Measurements from ENCODE around the gene SLC5A4.
"Not testable (repeated sequence)": the region's sequence is repeated elsewhere in the genome, so short reads cannot be mapped to it uniquely, and the experiment has no call there.

The SLC5A4 gene

GRCh38 chr22:32255217-32255616 is at the start of gene SLC5A4:
Gene SLC5A4 (minus strand): TSS chr22:32255347. CDS start chr22:32255329, 18 bp downstream.
- no peak for DNase-seq

- DNase-seq, result not testable (repeated sequence)
These were observed 38.8 kb upstream of the SLC5A4 start for GRCh38 chr22:32293921-32294320.

GRCh38 chr22:32286290-32286840 is 31.2 kb upstream of the SLC5A4 start:
- no peak for DNase-seq

- DNase-seq, result no peak
These were observed 25.9 kb upstream of the SLC5A4 start for GRCh38 chr22:32281072-32281471.

GRCh38 chr22:32275353-32275752 is 20.2 kb upstream of the SLC5A4 start:
- DNase-seq, result not testable (repeated sequence)

GRCh38 chr22:32271389-32271788 is 16.2 kb upstream of the SLC5A4 start:
- DNase-seq, result no peak

- no peak for DNase-seq
These were observed 15.7 kb upstream of the SLC5A4 start for GRCh38 chr22:32270641-32271369.

- DNase-seq, result no peak
These were observed 14.2 kb upstream of the SLC5A4 start for GRCh38 chr22:32269316-32269715.

GRCh38 chr22:32267011-32267410 is 11.9 kb upstream of the SLC5A4 start:
- DNase-seq, result no peak

- DNase-seq, result peak; percentile 64
These were observed 11.0 kb upstream of the SLC5A4 start for GRCh38 chr22:32265882-32266767.

- not testable (repeated sequence) for DNase-seq
These were observed 8.5 kb upstream of the SLC5A4 start for GRCh38 chr22:32263678-32264077.

GRCh38 chr22:32261306-32261705 is 6.2 kb upstream of the SLC5A4 start:
- DNase-seq, result no peak

GRCh38 chr22:32258791-32259190 is 3.6 kb upstream of the SLC5A4 start:
- no peak for DNase-seq

GRCh38 chr22:32255726-32256125 is 579 bp upstream of the SLC5A4 start:
- no peak for DNase-seq

- no peak for DNase-seq
These were observed 5.9 kb downstream of the SLC5A4 start for GRCh38 chr22:32249231-32249630.

GRCh38 chr22:32248276-32248675 is 6.9 kb downstream of the SLC5A4 start:
- DNase-seq, result no peak

GRCh38 chr22:32246166-32246565 is 9.0 kb downstream of the SLC5A4 start:
- DNase-seq, result no peak

GRCh38 chr22:32245042-32245441 is 10.1 kb downstream of the SLC5A4 start:
- DNase-seq, result no peak

- no peak for DNase-seq
These were observed 10.6 kb downstream of the SLC5A4 start for GRCh38 chr22:32244547-32244946.

GRCh38 chr22:32240461-32240860 is 14.7 kb downstream of the SLC5A4 start:
- no peak for DNase-seq

GRCh38 chr22:32237906-32238305 is 17.2 kb downstream of the SLC5A4 start:
- DNase-seq, result no peak

GRCh38 chr22:32236970-32237369 is 18.2 kb downstream of the SLC5A4 start:
- DNase-seq, result no peak

- DNase-seq, result no peak
These were observed 22.1 kb downstream of the SLC5A4 start for GRCh38 chr22:32233091-32233490.
